B cell (primary cell): ENCODE results near the gene COPZ1.

Experiments
- EZH2 ChIP-seq: IDR thresholded peaks from 2 replicates; pipeline ENCODE4 v1.6.1; 2012; ENCODE audit warnings: borderline replicate concordance, low read depth, mild to moderate bottlenecking, moderate library complexity, low read length; ENCODE audit not compliant: insufficient read depth, poor library complexity, severe bottlenecking
- TF ChIP-seq, protein P1 (sequence below): fragments of 200-600 bp; IDR thresholded peaks from one replicate; pipeline ENCODE4 v1.8.0; 2022; ENCODE audit warnings: antibody characterized with exemption, mild to moderate bottlenecking

DNA sequence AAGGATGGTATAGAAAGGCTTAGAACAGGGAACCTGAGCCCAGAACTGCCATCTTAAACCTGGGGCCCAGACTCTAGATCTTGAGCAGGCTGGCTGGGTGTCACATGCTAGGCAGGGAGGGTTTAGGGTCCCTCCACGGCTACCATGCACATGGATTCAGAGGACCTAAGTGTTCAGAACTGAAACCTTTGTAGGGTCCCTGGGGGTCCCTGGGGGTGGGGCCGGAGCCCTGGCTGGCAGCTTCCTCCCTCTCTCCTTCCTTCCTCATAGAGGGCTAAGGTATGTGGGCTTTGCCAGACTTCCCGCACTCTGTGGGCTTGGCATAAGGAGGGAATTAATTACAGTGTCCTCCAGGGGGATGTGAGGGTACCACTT, 64.2 kb downstream of the COPZ1 start:
- TF ChIP-seq, protein P1, sequence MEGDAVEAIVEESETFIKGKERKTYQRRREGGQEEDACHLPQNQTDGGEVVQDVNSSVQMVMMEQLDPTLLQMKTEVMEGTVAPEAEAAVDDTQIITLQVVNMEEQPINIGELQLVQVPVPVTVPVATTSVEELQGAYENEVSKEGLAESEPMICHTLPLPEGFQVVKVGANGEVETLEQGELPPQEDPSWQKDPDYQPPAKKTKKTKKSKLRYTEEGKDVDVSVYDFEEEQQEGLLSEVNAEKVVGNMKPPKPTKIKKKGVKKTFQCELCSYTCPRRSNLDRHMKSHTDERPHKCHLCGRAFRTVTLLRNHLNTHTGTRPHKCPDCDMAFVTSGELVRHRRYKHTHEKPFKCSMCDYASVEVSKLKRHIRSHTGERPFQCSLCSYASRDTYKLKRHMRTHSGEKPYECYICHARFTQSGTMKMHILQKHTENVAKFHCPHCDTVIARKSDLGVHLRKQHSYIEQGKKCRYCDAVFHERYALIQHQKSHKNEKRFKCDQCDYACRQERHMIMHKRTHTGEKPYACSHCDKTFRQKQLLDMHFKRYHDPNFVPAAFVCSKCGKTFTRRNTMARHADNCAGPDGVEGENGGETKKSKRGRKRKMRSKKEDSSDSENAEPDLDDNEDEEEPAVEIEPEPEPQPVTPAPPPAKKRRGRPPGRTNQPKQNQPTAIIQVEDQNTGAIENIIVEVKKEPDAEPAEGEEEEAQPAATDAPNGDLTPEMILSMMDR: no peak
- no peak for TF ChIP-seq EZH2
